Measurements from ENCODE around the gene STK39.

Gene STK39

GRCh38 chr2:168210216-168210894 is 37.0 kb downstream of the STK39 start:
- H3K36me3 ChIP-seq (ENCODE audit: insufficient read depth, low read length): no peaks in the 10 kb centered on the region
- peaks cover 2% of the 10 kb centered on the region; the same call in 1 of the 2 replicates for H4K20me1 ChIP-seq (ENCODE audit: insufficient read depth, low read length)
- no peak overlapping the region for H2AFZ ChIP-seq (ENCODE audit: low read depth, low read length)
- H3K4me3 ChIP-seq (ENCODE audit: low read depth in 1 of 2, low read length in 2 of 2): no peak overlapping the region
- H3K9me3 ChIP-seq (ENCODE audit: insufficient read depth, low read length, severe bottlenecking): no peaks in the 10 kb centered on the region
- H3K4me1 ChIP-seq (ENCODE audit: insufficient read depth, low read length): no peaks in the 10 kb centered on the region
- no peaks in the 10 kb centered on the region for H3K27me3 ChIP-seq (ENCODE audit: insufficient read depth, low read length, poor library complexity)
- H3K4me2 ChIP-seq (ENCODE audit: insufficient read depth, low read length): no peak overlapping the region
- no peak overlapping the region for H3K27ac ChIP-seq (ENCODE audit: low read length)
- H3K79me2 ChIP-seq (ENCODE audit: insufficient read depth, low read length): peaks cover 11% of the 10 kb centered on the region
- DNase-seq: no peak
- ATAC-seq (ENCODE audit: insufficient read depth, low read depth): peak; percentile 40; the same call in 1 of the 3 replicates
- H3K9ac ChIP-seq (ENCODE audit: low read depth, low read length): no peak overlapping the region
- TF ChIP-seq CTCF (IDR thresholded peaks at IDR 0.05; ENCODE audit: borderline replicate concordance, extremely low read depth, low read length, poor library complexity, severe bottlenecking) (no peak), EZH2 (IDR thresholded peaks at IDR 0.05; ENCODE audit: borderline replicate concordance, low read depth, low read length, severe bottlenecking) (no peak)

- Histone ChIP-seq H3K9ac (ENCODE audit: low read depth, low read length) (no peak overlapping the region), H2AFZ (ENCODE audit: low read depth, low read length) (no peak overlapping the region), H3K27me3 (ENCODE audit: insufficient read depth, low read length, poor library complexity) (no peaks in the 10 kb centered on the region), H3K4me3 (ENCODE audit: low read depth in 1 of 2, low read length in 2 of 2) (no peak overlapping the region), H3K4me1 (ENCODE audit: insufficient read depth, low read length) (no peaks in the 10 kb centered on the region), H4K20me1 (ENCODE audit: insufficient read depth, low read length) (peaks cover 3% of the 10 kb centered on the region; the same call in 1 of the 2 replicates), H3K9me3 (ENCODE audit: insufficient read depth, low read length, severe bottlenecking) (no peaks in the 10 kb centered on the region), H3K27ac (ENCODE audit: low read length) (no peak overlapping the region), H3K36me3 (ENCODE audit: insufficient read depth, low read length) (no peaks in the 10 kb centered on the region), H3K4me2 (ENCODE audit: insufficient read depth, low read length) (no peak overlapping the region), H3K79me2 (ENCODE audit: insufficient read depth, low read length) (peaks cover 14% of the 10 kb centered on the region)
- ATAC-seq (ENCODE audit: insufficient read depth, low read depth): no peak
- no peak for DNase-seq
- TF ChIP-seq CTCF (IDR thresholded peaks at IDR 0.05; ENCODE audit: borderline replicate concordance, extremely low read depth, low read length, poor library complexity, severe bottlenecking) (no peak), EZH2 (IDR thresholded peaks at IDR 0.05; ENCODE audit: borderline replicate concordance, low read depth, low read length, severe bottlenecking) (no peak)
These were observed 38.7 kb downstream of the STK39 start for GRCh38 chr2:168208652-168209051.

- no peak overlapping the region for H3K9ac ChIP-seq (ENCODE audit: low read depth, low read length)
- H3K4me3 ChIP-seq (ENCODE audit: low read depth in 1 of 2, low read length in 2 of 2): no peak overlapping the region
- DNase-seq: no peak
- peaks cover 14% of the 10 kb centered on the region for H3K79me2 ChIP-seq (ENCODE audit: insufficient read depth, low read length)
- peaks cover 3% of the 10 kb centered on the region; the same call in 1 of the 2 replicates for H4K20me1 ChIP-seq (ENCODE audit: insufficient read depth, low read length)
- H3K27me3 ChIP-seq (ENCODE audit: insufficient read depth, low read length, poor library complexity): no peaks in the 10 kb centered on the region
- no peaks in the 10 kb centered on the region for H3K36me3 ChIP-seq (ENCODE audit: insufficient read depth, low read length)
- TF ChIP-seq CTCF (IDR thresholded peaks at IDR 0.05; ENCODE audit: borderline replicate concordance, extremely low read depth, low read length, poor library complexity, severe bottlenecking) (no peak), EZH2 (IDR thresholded peaks at IDR 0.05; ENCODE audit: borderline replicate concordance, low read depth, low read length, severe bottlenecking) (no peak)
- H2AFZ ChIP-seq (ENCODE audit: low read depth, low read length): no peak overlapping the region
- no peak overlapping the region for H3K27ac ChIP-seq (ENCODE audit: low read length)
- H3K9me3 ChIP-seq (ENCODE audit: insufficient read depth, low read length, severe bottlenecking): no peaks in the 10 kb centered on the region
- H3K4me2 ChIP-seq (ENCODE audit: insufficient read depth, low read length): no peak overlapping the region
- ATAC-seq (ENCODE audit: insufficient read depth, low read depth): no peak
- no peaks in the 10 kb centered on the region for H3K4me1 ChIP-seq (ENCODE audit: insufficient read depth, low read length)
These were observed 39.5 kb downstream of the STK39 start for GRCh38 chr2:168207851-168208250.
